Measurements from ENCODE around the gene AMOT.

DNA sequence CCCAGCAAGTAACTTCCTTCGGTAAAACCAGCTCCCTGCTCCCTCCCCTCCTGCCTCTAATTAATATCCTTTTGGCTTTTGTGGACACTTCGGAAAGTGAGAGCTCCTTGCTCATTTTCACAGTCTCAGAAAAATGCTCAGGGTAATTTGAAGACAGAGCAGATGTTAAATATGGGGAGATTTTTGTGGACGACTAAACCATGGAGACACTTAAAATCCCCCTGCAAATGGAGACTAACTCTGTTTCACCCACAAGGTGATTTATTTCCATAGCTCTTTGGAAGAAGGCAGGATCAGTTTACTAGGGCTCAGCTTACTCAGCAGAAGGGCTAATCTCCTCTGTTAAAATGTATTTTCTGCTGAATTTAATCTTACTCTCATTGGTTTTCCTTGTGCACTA lies 12.2 kb upstream of the AMOT start:
- TF ChIP-seq, protein P1, sequence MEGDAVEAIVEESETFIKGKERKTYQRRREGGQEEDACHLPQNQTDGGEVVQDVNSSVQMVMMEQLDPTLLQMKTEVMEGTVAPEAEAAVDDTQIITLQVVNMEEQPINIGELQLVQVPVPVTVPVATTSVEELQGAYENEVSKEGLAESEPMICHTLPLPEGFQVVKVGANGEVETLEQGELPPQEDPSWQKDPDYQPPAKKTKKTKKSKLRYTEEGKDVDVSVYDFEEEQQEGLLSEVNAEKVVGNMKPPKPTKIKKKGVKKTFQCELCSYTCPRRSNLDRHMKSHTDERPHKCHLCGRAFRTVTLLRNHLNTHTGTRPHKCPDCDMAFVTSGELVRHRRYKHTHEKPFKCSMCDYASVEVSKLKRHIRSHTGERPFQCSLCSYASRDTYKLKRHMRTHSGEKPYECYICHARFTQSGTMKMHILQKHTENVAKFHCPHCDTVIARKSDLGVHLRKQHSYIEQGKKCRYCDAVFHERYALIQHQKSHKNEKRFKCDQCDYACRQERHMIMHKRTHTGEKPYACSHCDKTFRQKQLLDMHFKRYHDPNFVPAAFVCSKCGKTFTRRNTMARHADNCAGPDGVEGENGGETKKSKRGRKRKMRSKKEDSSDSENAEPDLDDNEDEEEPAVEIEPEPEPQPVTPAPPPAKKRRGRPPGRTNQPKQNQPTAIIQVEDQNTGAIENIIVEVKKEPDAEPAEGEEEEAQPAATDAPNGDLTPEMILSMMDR (IDR thresholded peaks at IDR 0.05; ENCODE audit: insufficient read depth, low read depth, low read length) = no peak
- TF ChIP-seq EZH2 (IDR thresholded peaks at IDR 0.05; ENCODE audit: insufficient read depth, low read length) = no peak

Measured in astrocyte (in vitro differentiated cells and primary cell).